Hematopoietic multipotent progenitor cell treated with erythropoietin and hydrocortisone succinate and interleukin-3 and kit ligand, for 8 days (in vitro differentiated cells): ENCODE data around the gene BNC2.

Source experiments
- DNase-seq: peaks from one replicate; pipeline ENCODE4 v3.0.0-alpha.2; 2015

Gene BNC2

DNA sequence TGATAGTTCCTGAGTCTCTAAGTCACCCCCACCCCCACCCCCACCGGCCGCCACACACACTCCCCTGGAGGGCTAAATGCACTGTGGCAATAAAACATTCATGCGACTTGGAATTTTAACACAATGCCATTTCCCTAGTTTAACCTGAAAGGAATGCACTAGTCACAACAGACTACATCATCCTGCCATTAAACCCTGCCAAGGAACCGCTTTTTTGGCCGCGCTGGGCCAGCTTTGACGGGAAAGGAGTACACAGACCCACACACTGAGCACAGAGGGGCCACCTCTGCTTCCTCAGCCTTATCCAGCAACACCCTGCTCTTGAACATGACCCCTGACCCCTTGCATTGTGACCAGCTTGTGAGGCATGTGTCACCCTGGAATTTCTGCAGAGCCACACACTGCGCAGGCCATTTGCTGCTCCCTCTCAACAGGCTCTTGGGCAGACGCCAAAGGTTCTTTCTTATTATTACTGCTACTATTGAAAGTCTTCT, 165.3 kb downstream of the BNC2 start:
- no peak for DNase-seq

DNA sequence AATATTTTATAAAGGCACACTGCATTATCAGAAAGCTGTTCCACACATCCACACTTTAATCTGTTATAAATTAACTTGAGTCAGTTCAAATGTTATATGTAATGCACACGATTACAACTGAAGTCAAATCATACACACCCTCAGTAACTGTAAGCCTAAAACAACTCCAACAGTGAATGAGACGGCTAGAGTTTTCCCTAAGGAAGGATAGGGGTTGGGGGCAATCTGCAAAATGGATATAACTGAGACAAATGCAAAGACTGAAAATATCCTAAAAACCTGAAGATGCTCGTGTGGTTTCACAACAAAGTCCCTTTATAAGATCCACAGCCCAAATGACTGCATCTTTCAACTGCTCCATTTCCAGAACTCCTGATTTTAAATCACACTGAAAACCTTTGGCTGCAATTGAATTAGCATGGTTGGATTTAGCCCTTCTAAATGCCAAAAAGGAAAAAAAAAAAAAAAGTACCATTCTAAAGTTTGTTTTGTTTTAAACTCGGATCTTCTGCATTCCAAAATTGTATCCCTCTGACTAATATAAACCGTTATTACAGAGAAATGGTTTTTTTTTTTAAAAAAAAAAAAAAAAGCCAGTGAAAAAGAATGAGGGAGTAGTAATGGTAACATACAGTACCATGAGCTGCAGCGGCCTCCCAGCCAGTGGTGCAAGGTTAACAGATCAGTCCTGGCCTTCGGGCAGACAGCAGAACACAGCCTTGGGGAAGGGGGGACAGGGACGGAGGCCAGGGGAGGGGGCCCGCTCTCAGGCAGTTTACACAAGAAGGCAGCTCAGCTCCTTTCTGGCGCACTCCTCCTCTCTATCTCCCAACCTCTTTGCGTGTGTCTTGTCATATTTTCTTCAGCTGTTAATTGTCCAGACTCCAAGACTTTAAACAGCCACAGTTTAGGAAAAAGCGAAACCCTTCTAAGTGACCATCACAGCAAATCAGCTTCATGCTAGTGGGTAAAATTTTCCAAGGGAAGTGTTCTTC, 166.1 kb downstream of the BNC2 start:
- no peak for DNase-seq

DNA sequence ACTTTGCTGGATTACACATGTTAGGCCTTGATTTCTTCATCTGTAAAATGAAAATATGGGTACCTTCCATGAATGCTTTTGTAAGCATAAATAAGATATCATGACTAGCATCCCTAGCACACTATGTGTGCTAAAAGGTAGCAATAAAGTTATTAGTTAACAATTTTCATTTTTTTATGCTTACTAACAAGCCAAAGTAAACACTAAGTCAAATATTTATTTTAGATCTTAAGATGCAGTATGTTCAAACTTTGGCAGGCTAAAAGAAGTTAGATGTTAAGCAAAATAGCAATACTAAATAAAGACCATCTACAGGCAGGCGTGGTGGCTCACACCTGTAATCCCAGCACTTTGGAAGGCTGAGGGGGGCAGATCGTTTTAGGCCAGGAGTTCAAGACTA, 169.1 kb downstream of the BNC2 start:
- no peak for DNase-seq

DNA sequence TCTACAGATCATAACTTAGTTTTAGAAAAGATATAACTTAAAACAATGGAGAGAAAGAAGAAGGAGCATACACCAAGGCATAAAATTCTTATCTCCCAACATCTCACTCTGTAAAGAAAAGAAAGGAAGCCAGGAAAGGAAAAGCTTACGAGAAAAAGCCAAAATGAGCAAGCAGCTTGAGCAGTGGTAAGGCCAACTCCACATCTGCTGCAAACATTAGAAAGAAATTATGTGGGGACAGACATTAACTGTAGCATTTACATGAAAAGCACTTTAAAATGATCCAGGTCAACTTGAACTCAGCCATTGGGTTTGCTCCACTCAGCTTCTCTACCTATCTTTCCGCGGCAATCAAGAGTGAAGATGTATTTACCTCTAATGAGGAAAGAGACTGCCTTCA, 176.9 kb downstream of the BNC2 start:
- no peak for DNase-seq

DNA sequence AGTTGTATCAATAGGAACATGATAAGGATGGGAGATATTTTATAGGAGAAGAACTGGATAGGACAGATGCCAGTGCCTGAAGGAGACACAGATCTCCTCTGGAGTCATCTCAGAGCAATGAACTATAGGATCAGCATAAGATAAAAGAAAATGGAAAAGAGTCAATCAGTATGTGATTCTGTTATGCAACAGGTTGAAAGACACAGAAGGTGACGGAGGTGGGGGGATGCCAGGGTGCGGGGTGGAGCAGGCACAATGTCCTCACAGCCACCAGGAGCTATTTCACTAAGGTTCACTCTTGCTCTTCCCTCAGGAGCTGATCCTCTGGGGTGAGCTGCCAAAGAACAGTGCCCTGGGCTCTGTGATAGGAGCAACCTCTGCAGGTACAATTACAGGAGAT, 179.8 kb downstream of the BNC2 start:
- DNase-seq, result no peak

DNA sequence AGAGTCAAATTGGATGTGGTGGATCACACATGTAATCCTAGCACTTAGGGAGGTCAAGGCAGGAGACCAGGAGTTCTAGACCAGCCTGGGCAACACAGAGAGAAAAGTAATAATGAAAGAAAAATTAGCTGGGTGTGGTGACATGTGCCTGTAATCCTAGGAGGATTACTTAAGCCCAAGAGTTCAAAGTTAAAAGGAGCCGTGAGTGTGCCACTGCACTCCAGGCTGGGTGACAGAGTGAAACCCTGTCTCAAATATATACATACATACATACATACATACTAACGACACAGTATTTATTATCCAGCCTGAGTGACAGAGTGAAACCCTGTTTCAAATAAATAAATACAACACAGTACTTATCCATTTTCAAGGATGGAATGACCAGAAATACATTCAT, 180.3 kb downstream of the BNC2 start:
- no peak for DNase-seq

DNA sequence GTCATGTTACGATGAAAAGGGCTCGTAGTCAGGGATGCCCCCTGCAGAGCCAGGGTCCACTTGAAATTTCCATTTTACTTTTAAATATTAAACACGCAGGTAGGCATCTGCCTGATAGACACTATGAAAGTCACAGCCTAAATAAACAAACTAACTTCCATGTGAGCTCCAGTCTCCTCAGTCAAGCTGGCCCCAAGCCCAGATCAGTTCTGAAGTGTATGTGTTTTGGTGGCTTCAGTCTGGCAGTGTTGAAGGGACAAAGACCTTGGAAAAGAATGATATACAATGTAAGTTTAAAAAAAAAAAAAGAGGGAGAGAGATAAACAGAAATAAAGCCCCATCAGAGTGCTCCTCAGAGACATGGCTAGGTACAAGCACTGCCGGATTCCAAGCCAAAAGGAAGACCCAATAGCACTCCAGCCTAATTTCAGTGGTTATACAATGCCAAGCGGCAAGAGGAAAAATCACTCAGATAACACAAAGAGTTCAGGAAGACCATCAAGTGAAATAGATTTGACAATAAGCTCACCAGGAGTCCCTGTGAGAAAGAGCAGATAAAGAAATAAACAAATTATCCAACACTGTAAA, 181.0 kb downstream of the BNC2 start:
- no peak for DNase-seq

DNA sequence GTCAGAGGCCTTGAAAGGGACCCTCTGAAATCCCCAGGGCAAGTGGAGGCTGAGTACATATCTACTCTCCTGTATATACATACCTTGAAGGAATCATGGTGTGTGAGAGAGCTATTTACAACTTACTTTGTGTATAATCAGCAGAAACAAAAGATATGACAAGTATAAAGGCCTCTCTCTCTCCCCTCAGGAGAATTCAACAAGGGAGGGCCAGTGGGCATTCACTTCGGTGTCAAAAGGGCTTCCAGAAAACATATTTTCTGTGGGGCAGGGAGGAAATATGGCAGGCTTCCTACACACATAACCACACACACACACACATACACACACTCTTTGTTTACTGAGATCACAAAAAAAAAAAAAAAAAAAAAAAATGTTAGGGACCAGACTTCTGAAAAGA, 181.7 kb downstream of the BNC2 start:
- DNase-seq, result no peak

DNA sequence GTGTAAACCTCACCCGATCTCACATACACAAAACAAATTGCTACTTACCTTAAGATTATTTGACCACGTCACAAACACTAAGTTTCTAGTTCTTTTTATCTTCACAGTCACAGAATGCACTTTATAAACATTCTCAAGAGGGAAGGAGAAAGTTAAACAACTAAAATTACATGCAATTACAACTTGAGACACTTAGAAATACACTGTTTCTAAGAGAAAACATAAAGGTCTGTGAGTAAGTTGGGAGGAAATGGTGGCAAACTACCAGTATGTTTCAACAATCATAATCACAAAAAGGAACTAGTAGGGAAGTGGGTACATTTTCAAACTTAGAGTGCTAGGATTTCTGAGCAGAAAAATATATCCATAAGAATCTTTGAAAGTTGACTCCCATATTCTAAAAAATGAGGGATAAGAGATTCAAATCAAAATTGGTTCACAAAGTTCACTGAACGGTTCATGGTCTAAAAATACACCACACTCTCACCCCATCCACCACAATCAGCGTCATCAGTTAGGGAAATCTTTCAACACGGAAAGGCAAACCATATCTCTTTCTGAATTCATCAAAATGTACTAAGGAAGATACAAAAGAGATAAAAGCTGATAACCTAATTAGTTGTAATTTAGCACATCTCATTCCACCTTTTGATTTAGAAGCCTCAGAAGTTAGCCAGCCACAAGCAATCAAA, 182.6 kb downstream of the BNC2 start:
- no peak for DNase-seq

DNA sequence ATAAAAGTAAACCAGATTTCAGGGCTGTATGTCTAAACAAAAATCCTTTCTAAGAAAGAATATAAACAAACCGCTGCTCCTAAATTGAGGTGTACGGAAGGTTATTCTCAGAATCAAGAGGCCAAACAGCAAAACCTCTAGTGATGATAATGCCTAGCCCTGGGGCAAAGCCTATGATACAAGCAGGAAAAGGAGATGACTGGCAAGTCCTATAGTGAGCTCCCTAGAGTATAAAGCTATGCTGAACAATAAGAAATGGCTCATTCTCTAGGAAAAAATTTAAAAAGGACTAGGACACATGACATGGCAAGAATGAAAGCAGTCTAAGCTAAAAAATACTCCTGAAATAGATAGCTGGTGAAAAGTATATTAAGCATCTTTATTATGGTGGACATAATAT, 187.1 kb downstream of the BNC2 start:
- no peak for DNase-seq

DNA sequence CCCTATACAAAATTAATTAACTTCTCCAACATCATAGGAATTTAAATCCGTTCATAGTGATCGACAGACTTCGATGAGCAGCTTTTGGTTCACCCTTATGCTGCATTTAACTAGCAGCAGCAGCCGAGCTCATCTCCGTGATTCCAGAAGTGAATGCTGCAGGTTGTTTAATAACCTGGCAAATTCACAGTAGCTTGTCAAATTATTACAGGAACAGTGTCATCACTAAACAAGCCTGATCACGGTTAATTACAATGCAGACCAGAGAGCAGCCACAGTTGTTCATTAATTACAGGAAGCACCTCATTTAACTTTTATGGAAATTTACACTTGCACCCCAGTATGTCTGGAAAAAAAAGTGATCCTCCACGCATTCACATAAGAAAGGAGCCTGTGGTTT, 188.2 kb downstream of the BNC2 start:
- DNase-seq, result no peak

DNA sequence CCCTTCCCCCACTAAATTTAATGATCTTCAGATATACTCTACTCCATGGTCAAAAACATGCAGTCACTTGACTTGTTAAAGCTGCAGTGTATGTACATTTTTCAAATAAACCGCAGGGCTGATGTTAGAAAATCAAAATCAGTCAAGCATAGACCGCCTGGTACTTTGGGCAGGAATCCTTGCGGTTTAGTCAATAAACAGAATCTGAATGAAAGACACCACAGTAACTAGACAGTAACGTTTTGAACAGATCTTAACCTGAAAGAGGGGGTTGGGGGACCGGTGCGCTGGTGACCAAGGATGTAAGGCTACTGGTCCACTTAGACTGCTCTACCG, 188.8 kb downstream of the BNC2 start:
- no peak for DNase-seq

DNA sequence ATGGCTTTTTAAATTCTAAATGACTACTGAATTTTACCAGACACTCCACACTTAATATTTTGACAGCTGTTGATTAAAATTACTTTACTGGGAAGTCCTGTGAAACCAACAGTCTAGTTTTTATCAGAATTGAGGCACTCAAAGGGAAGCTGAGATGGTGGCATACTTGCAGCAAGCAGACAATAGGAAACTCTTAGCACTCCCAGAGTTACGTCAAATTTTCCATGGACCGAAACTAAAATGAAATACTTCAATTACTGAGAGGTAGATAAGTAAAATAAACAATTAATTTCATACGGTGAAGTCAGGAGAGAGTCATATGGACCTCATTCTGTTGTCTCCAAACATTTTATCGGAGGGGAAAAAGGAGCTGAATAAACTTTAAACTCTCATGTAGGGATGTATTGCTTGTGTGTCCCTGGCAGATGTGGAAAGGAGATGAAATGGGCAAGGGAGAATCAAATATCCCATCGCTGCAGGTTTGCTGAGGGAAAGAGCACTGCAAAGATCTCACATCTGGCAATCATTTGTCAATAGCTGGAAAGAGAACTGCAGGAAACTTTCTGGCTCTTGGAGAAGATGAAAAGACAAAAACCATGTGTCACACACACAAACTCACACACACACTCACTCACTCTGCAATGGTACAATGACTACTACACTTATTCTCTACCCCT, 189.4 kb downstream of the BNC2 start:
- DNase-seq, result no peak

DNA sequence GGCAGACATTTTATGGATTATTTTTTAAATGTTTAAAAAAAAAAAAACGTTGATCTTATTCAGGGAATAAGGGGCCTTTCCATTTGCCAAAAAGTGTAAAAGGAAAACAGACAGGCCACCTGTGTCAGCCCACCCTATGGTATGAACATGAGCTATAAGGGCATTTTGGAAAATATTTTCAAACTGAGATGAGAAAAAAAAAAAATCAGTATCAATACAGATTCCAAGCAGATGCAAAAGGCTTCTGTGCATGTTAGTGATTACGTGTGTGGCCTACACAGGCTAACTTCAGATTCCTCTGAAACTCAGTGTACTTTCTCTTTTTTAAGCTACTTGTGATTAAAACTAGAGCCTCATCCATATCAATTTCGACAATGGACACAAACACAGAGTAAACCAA, 189.9 kb downstream of the BNC2 start:
- no peak for DNase-seq

DNA sequence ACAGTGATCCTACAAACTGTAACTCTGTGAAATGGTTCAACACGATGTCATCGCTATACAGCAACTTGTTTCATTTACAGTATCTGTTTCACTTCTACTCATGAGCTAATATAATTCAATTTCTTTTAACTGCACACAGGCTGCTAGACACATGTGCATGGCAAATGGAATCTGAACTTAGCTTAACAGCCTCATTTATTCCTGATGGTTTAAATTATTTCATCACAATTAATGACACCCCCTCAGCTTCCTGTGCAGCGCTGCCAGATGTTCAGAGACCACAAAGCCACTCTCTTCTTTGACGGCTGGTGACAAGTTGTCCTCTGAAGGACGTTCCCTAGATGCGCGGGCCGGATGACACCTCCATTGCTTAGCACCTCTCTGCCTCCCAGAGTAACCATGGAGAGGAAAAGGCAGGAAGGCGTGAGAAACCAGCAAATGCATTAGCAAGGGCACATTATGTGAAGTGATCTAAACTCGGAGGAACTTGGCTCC, 191.1 kb downstream of the BNC2 start:
- DNase-seq, result no peak

DNA sequence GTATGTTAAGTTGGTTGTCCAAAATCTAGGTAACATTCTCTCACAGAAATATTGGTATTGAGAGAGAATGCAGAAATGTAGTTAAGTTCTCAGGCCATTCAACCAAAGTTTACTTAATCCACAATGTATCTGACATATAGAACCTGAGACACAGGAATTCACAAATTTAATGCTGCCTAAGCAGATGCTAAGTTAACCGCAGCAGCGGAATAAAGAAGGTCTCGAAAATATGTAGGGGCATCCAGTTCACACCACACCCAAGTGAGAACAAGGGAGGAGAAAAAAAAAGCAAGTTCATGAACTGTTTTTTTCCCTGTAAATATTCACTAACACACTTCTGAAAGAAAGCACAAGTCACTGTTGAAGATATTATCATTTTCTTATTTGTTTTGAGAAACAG, 194.0 kb downstream of the BNC2 start:
- DNase-seq, result no peak

DNA sequence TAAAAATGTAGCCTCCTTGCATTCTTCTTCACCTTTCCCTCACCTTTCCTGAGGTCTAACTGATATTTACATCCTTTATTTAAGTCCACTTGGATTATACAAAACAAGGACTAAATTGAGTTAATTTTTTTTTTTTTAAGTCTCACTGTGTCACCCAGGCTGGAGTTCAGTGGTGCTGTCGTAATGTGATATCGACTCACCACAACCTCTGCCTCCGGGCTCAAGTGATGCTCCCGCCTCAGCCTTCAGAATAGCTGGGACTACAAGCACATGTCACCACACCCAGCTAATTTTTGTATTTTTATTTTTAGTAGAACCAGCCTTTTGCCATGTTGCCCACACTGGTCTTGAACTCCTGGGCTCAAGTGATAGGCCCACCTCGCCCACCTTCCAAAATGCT, 195.3 kb downstream of the BNC2 start:
- DNase-seq, result no peak

DNA sequence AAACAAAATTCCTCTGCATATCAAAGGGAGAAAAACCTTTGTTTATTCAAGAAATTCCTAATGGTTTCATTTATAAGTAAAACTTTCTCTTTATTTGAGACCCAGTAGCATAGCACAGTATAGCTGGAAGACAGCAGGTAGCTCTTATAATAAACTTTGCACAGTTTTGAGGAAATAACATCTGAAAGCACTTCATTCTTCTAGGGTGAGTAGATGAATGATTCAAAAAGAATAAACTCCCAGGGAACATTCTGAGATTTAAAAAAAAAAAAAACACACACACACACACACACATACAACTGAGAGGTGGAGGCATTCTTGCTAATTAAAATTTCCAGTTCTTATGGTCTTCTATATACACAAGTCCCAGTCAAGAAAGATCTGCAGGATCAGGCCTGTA, 197.3 kb downstream of the BNC2 start:
- DNase-seq, result no peak

DNA sequence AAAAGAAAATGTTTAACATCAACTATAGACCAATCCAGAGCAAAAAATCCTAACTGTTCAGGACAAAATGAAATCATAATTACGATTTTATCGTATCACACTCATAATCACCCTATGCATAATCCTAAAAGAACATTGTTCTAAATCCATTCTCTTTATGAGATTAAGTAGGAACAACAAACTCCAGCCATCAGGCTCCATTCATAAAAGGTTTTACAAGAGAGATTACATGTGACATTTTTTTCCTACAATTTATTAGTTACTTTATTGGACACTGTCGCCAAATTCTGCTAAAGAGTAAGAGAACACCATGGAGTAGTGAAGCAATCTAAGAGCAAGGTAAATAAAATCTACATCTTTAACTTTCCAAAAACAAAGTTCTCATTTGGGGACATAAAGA, 198.0 kb downstream of the BNC2 start:
- no peak for DNase-seq

DNA sequence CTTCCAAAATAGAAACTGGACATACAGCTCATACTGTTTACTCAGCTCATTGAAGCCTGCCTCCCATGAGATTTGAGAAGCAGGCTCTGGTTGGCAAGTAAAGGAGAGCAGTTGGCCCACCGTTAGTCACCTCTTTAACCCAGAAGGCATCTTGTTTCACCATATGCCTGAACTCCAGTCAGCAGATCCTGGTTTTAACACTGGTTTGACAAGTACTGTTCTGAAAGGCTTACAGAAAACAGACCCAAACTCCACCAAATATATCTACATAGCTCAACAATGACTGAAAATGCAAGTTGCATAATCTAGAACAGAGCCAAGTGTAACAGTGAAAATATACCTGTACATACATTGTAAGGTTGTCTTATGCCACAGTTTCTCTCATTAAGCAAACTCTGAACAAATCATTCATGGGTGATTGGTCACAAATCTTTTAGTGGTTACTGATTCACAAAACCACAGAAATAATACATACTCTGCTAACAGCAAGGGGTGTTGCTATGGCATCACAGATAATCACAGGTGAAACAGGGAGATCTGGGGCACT, 198.8 kb downstream of the BNC2 start:
- DNase-seq, result no peak

DNA sequence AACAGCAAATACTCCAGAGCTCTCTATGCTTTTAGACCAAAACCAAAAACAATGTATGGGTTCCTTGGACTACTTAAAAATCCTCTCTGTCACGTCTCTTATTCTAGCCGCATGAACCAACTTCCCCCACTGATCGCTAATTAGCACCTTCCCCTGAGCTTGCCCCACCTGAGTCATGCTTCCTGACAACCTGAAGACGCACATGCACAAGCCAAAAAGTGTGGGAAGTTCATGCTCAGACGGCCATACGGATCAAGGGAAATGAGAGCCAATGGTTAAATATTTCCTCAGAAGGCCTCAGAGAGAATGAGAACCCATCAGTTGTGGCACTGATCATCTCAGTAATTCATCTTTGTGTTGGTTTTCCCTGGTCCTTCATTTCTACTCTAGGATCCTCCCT, 199.7 kb downstream of the BNC2 start:
- no peak for DNase-seq

DNA sequence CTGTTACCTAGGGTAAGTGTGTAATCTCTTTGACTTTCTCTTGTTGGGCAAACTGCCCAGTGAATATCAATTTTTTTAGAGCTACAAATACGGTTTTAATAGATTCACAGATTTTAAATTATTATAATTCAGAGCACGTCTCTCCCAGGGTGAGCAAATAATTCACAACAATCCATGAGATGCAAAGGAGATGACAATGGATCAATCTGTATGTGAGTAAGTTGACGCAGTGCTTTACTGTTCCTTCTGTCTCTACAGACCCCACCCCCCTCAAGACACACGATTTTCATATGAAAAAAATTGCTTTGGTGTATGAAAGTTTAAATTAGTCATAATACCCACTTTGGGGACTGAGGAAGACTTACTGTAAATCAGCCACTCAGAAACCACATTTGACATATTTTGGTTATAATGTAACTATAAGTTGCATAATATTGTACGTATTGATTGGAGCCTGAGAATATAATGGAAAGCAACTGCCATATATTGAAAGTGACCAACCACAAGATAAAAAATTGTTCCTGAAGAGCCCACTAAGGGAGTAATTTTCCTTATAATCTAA, 201.7 kb downstream of the BNC2 start:
- no peak for DNase-seq

DNA sequence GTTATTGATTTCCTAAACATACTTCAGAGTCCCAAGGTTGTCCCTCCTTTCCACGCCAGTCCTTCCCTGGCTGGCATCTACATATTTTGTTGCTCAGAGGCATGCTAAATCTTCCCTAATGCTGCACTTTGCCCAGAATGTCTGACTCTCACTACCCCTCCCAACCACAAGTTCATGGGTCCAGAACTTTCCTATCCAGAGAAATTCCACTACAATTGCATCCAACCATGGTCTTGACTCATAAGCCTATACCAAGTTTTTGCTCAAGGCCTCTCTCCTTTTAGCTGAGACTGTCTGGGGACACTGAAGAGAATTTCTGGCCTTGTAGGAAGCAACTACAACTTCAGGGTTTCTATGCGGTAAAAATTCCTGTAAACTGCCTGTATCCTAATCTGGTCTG, 206.3 kb downstream of the BNC2 start:
- DNase-seq, result no peak
